K562 (cell line): Measurements from ENCODE around the gene CTF1. TPM values are rescaled to one million over a fixed set of nuclear protein-coding genes. Genes with fewer than 3 reads are reported as not detected.

Source experiments
- BHLHE40 ChIP-seq: IDR thresholded peaks from 2 replicates; pipeline ENCODE4 v1.6.1; 2011; ENCODE audit warnings: low read length, improper control_type of control experiment
- CXXC5 ChIP-seq: fragments of 250-450 bp; sonication (Bioruptor Pico); IDR thresholded peaks from 2 replicates; pipeline ENCODE4 v1.8.0; 2022; ENCODE audit warnings: inconsistent platforms, mild to moderate bottlenecking, moderate library complexity
- EWSR1 ChIP-seq: fragments of 450-650 bp; IDR thresholded peaks from 2 replicates; pipeline ENCODE4 v1.6.1; 2018; ENCODE audit warnings: borderline replicate concordance, mild to moderate bottlenecking, low read depth, moderate library complexity; ENCODE audit not compliant: partially characterized antibody
- HDAC8 ChIP-seq: fragments of 450-650 bp; IDR thresholded peaks from 2 replicates; pipeline ENCODE4 v1.6.1; 2016; ENCODE audit warnings: mild to moderate bottlenecking, missing genetic modification characterization, moderate library complexity, missing compliant biosample characterization
- KLF6 ChIP-seq: fragments of 250-450 bp; sonication (Bioruptor Pico); IDR thresholded peaks from 2 replicates; pipeline ENCODE4 v1.4.0; 2020; ENCODE audit warnings: mild to moderate bottlenecking, moderate library complexity, borderline replicate concordance
- MYBL2 ChIP-seq, 2 experiments: fragments of 450-650 bp in 1 of 2; sonication (generic) in 1 of 2; formaldehyde crosslinking in 1 of 2; IDR thresholded peaks; 2 replicates each; pipeline versions ENCODE4 v1.6.1 to v1.8.1; 2017 to 2022; ENCODE audit warnings: borderline replicate concordance in 1 of 2, inconsistent platforms in 1 of 2, low read depth in 1 of 2, mild to moderate bottlenecking in 1 of 2, missing genetic modification reagents in 1 of 2, moderate library complexity in 1 of 2
- MYC ChIP-seq, 2 experiments: fragments of 250-450 bp in 1 of 2; sonication (Bioruptor Pico) in 1 of 2; IDR thresholded peaks; 2 replicates each; pipeline versions ENCODE4 v1.5.1 to v1.6.1; 2012 to 2021; ENCODE audit warnings: low read depth in 2 of 2, borderline replicate concordance in 1 of 2, improper control_type of control experiment in 1 of 2, low read length in 1 of 2, mild to moderate bottlenecking in 1 of 2, moderate library complexity in 1 of 2
- NCOA1 ChIP-seq: fragments of 450-650 bp; IDR thresholded peaks from 2 replicates; pipeline ENCODE4 v1.6.1; 2016; ENCODE audit warnings: low read depth
- PRPF4 ChIP-seq: fragments of 200-400 bp; formaldehyde crosslinking; IDR thresholded peaks from one replicate; pipeline ENCODE4 v1.6.1; 2017; ENCODE audit warnings: low read length, low read depth, mild to moderate bottlenecking; ENCODE audit not compliant: insufficient read depth, poor library complexity, severe bottlenecking
- SAFB2 ChIP-seq: fragments of 200-400 bp; formaldehyde crosslinking; IDR thresholded peaks from 2 replicates; pipeline ENCODE4 v1.6.1; 2018; ENCODE audit warnings: borderline replicate concordance, low read length, low read depth, moderate library complexity; ENCODE audit not compliant: severe bottlenecking
- SLC30A9 ChIP-seq: fragments of 250-450 bp; sonication (Bioruptor Pico); IDR thresholded peaks from 2 replicates; pipeline ENCODE4 v1.8.0; 2022; ENCODE audit warnings: mild to moderate bottlenecking, moderate library complexity
- SOX6 ChIP-seq: fragments of 450-650 bp; IDR thresholded peaks from 2 replicates; pipeline ENCODE4 v1.6.1; 2014; ENCODE audit warnings: mild to moderate bottlenecking
- polyA plus RNA-seq, 8 experiments: library from polyadenylated mRNA; depleted of rRNA in 4 of 8; stranded (reverse) in 5 of 8; unstranded in 3 of 8; fragments of >200 nt; fragmentation: Nextera tagmentation in 2 of 8; fragmentation: Illumina TruSeq in 1 of 8; extraction: Ambion mirVana in 2 of 8; extraction: Trizol in 1 of 8; gene quantifications; 2 replicates each; pipeline versions ENCODE4 v1.2.1 to v1.2.3, GENCODE V29; 2011 to 2014; ENCODE audit warnings: inconsistent platforms in 1 of 8, missing spikeins in 1 of 8
- total RNA-seq, 7 experiments: library from RNA; depleted of rRNA in 6 of 7; stranded (reverse); fragments of >200 nt in 6 of 7; fragmentation: Illumina TruSeq in 2 of 7; extraction: Trizol in 2 of 7; gene quantifications; 2 replicates each; pipeline versions ENCODE4 v1.2.1 to v1.2.3, GENCODE V29; 2011 to 2021; ENCODE audit warnings: low replicate concordance in 1 of 7
- TF ChIP-seq, protein P1 (sequence below): fragments of 250-450 bp; sonication (Bioruptor Pico); IDR thresholded peaks from 2 replicates; pipeline ENCODE4 v1.4.0; 2020; ENCODE audit warnings: mild to moderate bottlenecking, moderate library complexity
- TF ChIP-seq, protein P2 (sequence below), 2 experiments: fragments of 250-450 bp in 1 of 2; fragments of 450-650 bp in 1 of 2; sonication (Bioruptor Pico) in 1 of 2; IDR thresholded peaks; 2 replicates each; pipeline versions ENCODE4 v1.6.1 to v1.8.0; 2016 to 2021; ENCODE audit warnings: mild to moderate bottlenecking in 2 of 2, moderate library complexity in 2 of 2, missing compliant biosample characterization in 1 of 2, missing genetic modification characterization in 1 of 2
- TF ChIP-seq, protein P3 (sequence below): fragments of 450-650 bp; formaldehyde crosslinking; IDR thresholded peaks from 2 replicates; pipeline ENCODE4 v1.4.0; 2022; ENCODE audit warnings: missing genetic modification characterization
- TF ChIP-seq, protein P4 (sequence below), 2 experiments: fragments of 450-650 bp; IDR thresholded peaks; 2 replicates each; pipeline ENCODE4 v1.6.1; 2018; ENCODE audit warnings: mild to moderate bottlenecking in 2 of 2, low read depth in 1 of 2; ENCODE audit not compliant: partially characterized antibody in 2 of 2

The CTF1 gene
- total and polyA plus RNA-seq, 9 of the 15 experiments (the other 6 are each of a cell fraction or from before 2014, with no cell fraction given) = 0.24 to 2.5 (median 0.44) TPM

DNA sequence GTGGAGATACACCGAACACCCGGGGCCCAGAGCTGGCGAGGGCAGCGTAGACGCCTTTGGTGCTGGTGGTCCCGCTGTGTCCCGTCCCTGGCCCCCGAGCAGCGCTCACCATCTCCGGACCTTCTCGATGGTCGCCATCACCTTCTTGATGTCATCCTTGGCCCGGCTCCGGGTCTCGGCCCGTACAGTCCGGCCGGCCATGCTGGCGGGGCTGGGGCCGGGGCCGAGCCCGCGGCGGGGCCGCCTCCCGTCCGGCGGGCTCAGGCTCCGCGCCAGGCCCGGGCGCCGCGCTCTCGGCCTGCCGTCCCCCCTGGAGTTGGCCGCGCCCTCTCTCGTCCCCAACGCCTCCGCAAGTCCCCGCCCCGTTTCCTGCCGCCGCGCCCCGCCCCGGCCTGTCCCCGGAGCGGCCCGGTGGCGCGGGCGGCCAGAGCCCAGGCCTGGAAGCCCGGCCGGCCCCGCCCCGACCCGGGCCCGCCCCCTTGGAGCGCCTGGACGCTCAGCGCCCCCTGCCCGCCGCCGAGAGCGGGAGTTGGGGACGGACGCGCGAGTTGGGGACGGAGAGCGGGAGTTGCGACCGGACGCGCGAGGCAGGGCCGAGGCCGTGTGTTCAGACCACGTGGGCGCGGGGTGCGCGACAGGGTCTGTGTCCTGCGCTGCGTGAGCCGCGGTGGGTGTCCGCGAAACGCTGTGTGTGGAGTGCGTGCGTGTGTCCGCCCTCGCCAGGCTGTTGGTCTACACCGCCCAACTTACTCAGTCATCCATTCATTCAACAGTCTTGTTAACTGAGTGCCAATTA, 2.5 kb upstream of the CTF1 start, which contains the start of gene BCL7C (continued):
- TF ChIP-seq MYBL2 (IDR thresholded peaks at IDR 0.05; ENCODE audit: low read depth) (no peak), MYBL2 (CRISPR knock-in tag; IDR thresholded peaks at IDR 0.05; ENCODE audit: borderline replicate concordance) (no peak), SAFB2 (no peak), SOX6 (no peak; the same call in 1 of the 2 replicates), EWSR1 (no peak), HDAC8 (0 out of 2 replicates have a peak, but pooled peaks have one; percentile 69), PRPF4 (no peak), MYC (IDR thresholded peaks at IDR 0.05; ENCODE audit: low read depth, low read length) (peak; percentile 98), MYC (CRISPR knock-in tag; IDR thresholded peaks at IDR 0.05; ENCODE audit: borderline replicate concordance, low read depth) (peak; percentile 95; the same call in 1 of the 2 replicates), NCOA1 (no peak), CXXC5 (CRISPR knock-in tag) (peak; percentile 92), SLC30A9 (CRISPR knock-in tag) (no peak), BHLHE40 (no peak), KLF6 (CRISPR knock-in tag) (no peak; the same call in 1 of the 2 replicates)
- TF ChIP-seq, protein P1, sequence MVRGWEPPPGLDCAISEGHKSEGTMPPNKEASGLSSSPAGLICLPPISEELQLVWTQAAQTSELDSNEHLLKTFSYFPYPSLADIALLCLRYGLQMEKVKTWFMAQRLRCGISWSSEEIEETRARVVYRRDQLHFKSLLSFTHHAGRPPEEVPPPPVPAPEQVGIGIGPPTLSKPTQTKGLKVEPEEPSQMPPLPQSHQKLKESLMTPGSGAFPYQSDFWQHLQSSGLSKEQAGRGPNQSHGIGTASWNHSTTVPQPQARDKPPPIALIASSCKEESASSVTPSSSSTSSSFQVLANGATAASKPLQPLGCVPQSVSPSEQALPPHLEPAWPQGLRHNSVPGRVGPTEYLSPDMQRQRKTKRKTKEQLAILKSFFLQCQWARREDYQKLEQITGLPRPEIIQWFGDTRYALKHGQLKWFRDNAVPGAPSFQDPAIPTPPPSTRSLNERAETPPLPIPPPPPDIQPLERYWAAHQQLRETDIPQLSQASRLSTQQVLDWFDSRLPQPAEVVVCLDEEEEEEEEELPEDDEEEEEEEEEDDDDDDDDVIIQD (CRISPR knock-in tag) = no peak
- TF ChIP-seq, protein P2, sequence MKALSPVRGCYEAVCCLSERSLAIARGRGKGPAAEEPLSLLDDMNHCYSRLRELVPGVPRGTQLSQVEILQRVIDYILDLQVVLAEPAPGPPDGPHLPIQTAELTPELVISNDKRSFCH (CRISPR knock-in tag; IDR thresholded peaks at IDR 0.05) = no peak
- TF ChIP-seq, protein P2 (tag; IDR thresholded peaks at IDR 0.05) = peak; percentile 90
- TF ChIP-seq, protein P3, sequence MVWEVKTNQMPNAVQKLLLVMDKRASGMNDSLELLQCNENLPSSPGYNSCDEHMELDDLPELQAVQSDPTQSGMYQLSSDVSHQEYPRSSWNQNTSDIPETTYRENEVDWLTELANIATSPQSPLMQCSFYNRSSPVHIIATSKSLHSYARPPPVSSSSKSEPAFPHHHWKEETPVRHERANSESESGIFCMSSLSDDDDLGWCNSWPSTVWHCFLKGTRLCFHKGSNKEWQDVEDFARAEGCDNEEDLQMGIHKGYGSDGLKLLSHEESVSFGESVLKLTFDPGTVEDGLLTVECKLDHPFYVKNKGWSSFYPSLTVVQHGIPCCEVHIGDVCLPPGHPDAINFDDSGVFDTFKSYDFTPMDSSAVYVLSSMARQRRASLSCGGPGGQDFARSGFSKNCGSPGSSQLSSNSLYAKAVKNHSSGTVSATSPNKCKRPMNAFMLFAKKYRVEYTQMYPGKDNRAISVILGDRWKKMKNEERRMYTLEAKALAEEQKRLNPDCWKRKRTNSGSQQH = peak; percentile 65; the same call in 1 of the 2 replicates
- TF ChIP-seq, protein P4, sequence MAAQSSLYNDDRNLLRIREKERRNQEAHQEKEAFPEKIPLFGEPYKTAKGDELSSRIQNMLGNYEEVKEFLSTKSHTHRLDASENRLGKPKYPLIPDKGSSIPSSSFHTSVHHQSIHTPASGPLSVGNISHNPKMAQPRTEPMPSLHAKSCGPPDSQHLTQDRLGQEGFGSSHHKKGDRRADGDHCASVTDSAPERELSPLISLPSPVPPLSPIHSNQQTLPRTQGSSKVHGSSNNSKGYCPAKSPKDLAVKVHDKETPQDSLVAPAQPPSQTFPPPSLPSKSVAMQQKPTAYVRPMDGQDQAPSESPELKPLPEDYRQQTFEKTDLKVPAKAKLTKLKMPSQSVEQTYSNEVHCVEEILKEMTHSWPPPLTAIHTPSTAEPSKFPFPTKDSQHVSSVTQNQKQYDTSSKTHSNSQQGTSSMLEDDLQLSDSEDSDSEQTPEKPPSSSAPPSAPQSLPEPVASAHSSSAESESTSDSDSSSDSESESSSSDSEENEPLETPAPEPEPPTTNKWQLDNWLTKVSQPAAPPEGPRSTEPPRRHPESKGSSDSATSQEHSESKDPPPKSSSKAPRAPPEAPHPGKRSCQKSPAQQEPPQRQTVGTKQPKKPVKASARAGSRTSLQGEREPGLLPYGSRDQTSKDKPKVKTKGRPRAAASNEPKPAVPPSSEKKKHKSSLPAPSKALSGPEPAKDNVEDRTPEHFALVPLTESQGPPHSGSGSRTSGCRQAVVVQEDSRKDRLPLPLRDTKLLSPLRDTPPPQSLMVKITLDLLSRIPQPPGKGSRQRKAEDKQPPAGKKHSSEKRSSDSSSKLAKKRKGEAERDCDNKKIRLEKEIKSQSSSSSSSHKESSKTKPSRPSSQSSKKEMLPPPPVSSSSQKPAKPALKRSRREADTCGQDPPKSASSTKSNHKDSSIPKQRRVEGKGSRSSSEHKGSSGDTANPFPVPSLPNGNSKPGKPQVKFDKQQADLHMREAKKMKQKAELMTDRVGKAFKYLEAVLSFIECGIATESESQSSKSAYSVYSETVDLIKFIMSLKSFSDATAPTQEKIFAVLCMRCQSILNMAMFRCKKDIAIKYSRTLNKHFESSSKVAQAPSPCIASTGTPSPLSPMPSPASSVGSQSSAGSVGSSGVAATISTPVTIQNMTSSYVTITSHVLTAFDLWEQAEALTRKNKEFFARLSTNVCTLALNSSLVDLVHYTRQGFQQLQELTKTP (IDR thresholded peaks at IDR 0.05; ENCODE audit: low read depth in 1 of 2, partially characterized antibody in 2 of 2) = no peak
